Stimulated activated CD4-positive, alpha-beta T cell treated with anti-CD3 and anti-CD28 coated beads, Interleukin-12 subunit alpha, Interleukin-12 subunit beta, amount 100 ng/mL, for 24 hours (primary cell): ENCODE data around the gene ARHGAP8.
"Not testable (repeated sequence)": the region's sequence is repeated elsewhere in the genome, so short reads cannot be mapped to it uniquely, and the experiment has no call there.

ENCODE experiments used
- DNase-seq, 2 experiments: peaks; one replicate each; pipeline ENCODE4 v3.0.0-alpha.2; 2020; ENCODE audit warnings: low read depth in 2 of 2

ARHGAP8 gene

GRCh38 chr22:44855855-44856254 is 103.5 kb downstream of the ARHGAP8 start:
- no peak for DNase-seq

- DNase-seq = not testable (repeated sequence)
These were observed 106.4 kb downstream of the ARHGAP8 start for GRCh38 chr22:44858819-44859218.

DNA sequence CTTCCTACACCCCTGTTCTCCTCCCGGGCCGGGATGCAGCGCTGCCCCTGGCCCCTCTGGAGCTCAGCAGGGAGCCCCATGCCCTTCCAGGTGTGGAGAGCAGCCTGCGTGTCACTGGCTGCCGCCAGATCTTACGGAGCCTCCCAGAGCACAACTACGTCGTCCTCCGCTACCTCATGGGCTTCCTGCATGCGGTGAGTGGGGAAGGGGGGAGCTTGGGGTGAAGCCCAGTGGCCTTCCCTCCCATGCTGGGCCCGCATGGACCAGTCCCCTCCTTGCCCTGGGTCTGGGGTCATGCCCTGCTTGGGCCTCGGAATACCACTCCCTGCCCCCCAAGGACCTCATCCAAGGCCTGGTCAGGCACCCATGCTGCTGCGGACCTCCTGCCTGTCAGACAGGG is 107.3 kb downstream of the ARHGAP8 start:
- DNase-seq = no peak

GRCh38 chr22:44860311-44860710 is 107.9 kb downstream of the ARHGAP8 start:
- no peak for DNase-seq

GRCh38 chr22:44861245-44861644 is 108.9 kb downstream of the ARHGAP8 start:
- no peak for DNase-seq

DNA sequence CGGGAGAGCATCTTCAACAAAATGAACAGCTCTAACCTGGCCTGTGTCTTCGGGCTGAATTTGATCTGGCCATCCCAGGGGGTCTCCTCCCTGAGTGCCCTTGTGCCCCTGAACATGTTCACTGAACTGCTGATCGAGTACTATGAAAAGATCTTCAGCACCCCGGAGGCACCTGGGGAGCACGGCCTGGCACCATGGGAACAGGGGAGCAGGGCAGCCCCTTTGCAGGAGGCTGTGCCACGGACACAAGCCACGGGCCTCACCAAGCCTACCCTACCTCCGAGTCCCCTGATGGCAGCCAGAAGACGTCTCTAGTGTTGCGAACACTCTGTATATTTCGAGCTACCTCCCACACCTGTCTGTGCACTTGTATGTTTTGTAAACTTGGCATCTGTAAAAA is 109.9 kb downstream of the ARHGAP8 start:
- no peak for DNase-seq

- no peak for DNase-seq
These were observed 110.8 kb downstream of the ARHGAP8 start for GRCh38 chr22:44862981-44863860.

GRCh38 chr22:44865193-44866057 is 113.0 kb downstream of the ARHGAP8 start:
- no peak for DNase-seq

GRCh38 chr22:44869196-44869595 is 116.8 kb downstream of the ARHGAP8 start:
- DNase-seq = no peak

DNA sequence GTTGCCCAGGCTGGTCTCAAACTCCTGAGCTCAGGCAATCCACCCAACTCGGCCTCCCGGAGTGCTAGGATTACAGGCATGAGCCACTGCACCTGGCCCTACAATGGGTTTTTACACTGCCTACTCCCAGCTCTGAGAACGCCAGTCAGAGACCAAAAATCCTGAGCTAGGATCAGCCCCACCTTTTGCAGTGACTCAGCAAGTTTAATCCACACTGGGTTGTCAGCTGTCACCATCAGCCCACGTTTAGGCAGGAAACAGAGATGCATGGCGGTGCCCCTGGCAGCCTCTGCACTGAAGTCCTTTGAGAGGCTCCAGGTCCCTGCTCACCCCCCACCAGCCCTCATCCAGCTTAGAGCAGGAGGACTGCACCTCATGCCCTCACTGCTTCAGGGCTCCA is 117.6 kb downstream of the ARHGAP8 start:
- DNase-seq = no peak

GRCh38 chr22:44871782-44872181 is 119.4 kb downstream of the ARHGAP8 start:
- DNase-seq = no peak

DNA sequence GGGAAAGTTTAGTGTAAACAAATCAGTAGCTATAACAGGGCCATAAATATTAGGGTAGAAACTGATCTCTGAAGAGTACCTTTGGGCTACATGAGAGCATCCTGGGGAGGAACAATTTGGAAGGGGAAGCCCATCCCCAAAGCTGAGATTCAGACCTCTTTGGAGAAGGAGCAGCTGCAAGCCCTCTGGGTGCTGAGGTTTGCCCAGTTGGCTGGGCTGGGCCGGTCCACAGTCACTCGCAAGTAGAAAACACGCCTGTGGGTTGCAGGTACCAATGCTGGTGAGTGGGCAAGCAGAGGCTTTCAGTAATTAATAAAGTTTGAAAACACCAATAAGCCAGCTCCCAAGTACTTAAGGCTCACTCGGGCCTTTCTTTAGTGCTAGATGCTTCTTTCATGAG is 124.5 kb downstream of the ARHGAP8 start:
- DNase-seq = no peak

DNA sequence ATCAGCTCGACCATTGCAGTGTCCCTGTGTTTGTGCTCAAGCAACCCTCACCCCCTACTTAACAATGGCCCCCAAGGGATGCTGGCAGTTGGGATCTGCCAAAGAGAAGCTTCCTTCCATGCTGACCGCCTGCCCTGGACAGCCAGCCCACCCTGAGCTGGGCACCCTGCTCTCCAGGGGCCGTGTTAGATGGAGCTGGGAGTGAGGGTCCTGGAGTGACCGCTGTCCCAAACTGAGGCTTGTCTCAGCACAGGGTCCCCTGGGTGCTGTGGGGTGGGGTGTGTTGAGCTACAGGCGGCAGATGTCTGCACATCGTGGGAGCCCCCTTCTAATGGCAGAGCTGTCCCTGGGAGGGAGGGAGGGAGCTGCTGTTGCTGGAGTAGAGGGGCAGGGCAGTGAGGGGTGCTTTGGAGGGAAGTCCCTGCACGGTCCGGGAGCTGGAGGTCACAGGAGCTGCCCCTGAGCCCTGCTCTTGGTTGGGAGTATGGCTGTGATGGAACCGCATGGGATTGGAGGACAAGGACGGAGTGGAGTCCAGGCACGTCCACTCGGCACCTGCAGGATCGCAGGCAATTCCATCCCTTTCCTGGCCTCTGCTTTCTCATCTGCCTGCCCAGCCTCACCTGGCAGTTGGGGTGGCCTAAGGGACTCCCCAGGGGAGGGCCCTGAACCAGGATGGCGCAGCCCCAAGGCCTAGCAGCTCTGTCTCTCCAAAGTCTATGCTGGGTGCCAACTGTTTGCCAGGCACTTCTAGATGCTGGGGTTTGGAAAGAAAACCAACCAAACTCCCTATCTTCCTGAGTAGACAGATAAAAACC is 126.3 kb downstream of the ARHGAP8 start:
- DNase-seq = no peak

- no peak for DNase-seq
These were observed 126.9 kb downstream of the ARHGAP8 start for GRCh38 chr22:44879301-44879680.

DNA sequence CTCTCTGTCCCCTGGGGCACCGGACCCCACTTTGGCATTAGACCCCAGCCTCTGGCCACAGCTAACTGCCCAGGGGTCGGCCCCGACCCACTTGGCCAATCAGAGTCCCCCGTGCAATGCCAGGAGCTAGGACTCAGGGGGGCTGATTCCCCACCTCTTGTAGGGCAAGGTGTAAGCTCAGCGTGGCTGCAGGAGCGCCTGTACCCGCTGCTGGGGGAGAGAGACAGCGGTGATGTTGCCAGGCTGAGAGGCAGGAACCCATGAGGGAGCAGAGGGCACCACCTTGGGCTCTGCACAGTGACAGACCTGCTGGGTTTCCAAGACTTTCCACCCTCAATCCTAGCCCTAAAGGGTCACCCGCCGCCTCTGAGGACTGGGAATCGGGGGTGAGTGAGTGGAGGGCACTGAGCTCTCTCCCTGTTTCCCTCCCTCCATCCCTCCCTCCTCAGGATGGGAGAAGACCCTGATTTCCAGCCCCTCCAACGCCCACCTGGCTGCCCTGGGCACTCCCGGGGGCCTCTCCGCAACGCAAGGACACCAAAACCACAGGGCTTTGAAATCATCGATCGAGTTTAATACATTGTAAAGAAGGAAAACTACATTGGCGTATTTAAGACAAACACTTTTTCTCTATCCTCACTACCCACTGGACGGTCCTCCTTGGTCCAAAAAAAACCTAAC is 128.4 kb downstream of the ARHGAP8 start:
- no peak for DNase-seq

DNA sequence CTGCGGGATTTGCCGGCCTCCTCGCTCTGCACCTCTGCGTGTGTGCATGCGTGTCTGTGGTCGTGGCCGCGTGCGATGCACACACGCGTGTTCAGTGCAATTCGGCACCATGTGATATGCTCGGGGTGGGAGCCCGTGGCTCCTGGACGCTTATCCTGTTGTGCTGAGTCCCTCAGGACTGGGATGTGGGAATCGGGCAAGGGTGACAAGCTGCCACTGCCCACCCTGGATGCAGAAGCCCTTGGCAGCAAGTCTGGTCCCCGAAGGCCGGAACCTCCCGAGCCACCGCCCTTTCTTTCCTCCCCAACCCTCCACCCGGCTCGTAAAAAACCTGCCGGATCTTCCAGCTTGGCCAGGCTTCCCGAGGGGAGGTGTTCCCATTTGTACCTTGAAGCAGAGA is 129.2 kb downstream of the ARHGAP8 start:
- DNase-seq = no peak

GRCh38 chr22:44882226-44882905 is 130.0 kb downstream of the ARHGAP8 start:
- DNase-seq = no peak

DNA sequence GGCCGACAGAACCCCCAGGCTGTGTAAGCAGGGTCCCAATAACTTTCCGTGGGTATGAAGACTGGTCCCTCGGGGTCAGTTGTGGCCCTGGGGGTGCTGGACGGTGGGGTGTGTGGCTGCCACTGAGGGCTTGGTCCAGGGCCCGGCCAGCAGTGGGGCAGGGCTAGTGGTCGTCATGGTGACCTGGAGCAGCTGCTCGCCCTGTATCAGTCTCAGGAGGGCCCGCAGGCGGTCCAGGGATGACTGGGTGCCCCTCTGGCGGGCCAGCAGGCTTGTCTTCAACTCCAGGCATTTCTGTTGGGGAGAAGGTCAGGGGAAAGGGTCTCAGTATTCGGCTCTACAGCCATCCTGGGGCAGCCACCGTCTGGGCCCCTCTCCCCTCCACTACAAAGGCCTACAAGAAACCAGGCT is 130.6 kb downstream of the ARHGAP8 start:
- DNase-seq = no peak

GRCh38 chr22:44884562-44884961 is 132.2 kb downstream of the ARHGAP8 start:
- no peak for DNase-seq

GRCh38 chr22:44884968-44885805 is 132.8 kb downstream of the ARHGAP8 start:
- DNase-seq = no peak
